HG03457 (cell line): ENCODE data around the gene XPO6.

Experiments
- ATAC-seq: cut with Tn5 transposase; IDR thresholded peaks from one replicate; pipeline ENCODE4 v1.9.1; 2021; ENCODE audit warnings: moderate number of reproducible peaks; ENCODE audit not compliant: unreplicated experiment

The XPO6 gene

DNA sequence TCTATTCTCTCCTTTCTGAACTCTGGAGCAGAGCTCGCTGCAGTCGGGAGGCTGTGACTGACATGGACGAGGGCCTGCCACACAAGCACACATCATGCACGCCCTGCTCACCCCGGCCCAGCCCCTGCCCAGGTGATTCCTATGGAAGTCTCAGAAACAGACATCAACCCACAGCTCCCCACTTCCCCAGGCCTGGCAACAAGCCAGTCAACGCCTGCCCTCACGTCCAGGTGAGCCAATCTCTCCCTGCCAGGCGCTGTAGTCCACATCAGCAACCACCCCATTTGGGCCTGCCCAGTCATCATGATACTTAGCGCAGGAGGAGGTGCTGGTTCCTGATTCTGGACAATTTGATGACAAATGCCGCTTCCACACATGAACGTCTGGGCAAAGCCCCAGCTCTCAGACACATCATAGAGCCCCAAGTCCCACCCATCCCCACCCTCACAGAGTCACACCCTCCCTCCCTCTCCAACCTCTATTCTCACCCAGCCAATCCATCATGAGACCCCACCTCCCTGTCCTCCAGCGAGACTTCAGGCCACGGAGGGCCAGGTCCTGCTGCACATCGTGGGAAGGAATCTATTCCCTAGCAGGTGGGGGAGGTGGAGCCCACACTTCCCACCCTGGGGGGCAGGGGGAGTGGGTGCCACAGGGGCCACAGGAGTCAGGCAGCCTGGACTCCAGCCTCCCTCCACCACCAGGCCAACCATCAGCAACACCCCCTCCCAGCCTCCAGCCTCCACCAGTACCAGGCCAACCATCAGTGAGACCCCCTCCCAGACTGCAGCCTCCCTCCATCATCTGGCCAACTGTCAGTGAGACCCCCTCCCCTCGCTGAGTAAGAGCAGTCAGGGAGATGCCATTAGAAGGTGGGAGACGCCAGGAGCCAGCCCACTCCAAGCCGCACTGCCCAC lies 114.5 kb downstream of the XPO6 start:
- no peak for ATAC-seq

DNA sequence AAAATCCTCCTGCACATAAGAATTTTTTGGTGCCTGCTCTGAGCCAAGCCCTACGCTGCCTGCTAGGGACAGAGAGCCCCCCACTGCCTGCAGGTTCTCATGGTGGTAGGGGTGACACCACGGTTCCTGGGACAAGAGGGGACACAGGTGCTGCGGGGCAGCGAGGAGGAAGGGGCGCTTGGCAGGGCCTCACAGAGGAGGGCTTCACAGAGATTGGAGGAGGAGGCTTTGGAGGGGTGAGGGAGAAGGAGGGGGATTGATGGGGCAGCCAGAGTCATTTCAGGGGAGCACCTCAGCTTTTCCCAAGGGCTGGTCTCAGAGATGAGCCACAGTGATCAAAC lies 118.4 kb downstream of the XPO6 start:
- no peak for ATAC-seq

DNA sequence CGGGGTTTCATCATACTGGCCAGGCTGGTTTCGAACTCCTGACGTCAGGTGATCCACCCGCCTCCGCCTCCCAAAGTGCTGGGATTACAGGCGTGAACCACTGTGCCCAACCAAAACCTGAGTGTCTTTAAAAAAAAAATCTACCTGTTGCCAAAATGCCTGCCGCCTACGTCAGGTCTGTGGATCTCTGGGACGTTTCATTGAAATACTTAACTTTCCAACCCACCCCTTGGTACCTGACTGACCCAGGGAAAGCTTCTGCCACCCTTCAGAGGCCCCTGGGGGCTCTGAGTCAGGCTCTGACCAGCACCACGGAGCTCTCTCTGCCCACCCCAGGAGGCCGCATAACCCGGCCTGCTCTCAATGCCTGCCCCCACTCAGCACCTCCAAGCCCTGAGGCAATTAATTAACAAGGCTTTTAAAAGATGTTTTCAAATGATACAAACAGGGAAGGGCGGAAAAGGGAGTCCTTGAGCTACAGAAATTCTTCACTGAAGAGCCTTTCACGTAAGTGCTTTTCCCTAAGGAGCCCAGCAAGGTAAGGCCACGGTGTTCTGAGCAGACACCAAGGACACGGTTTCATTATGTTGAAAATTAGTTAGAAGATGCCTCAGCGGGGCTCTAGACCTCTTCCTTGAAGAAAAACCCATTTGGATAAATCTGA lies 118.9 kb downstream of the XPO6 start:
- ATAC-seq, result no peak

DNA sequence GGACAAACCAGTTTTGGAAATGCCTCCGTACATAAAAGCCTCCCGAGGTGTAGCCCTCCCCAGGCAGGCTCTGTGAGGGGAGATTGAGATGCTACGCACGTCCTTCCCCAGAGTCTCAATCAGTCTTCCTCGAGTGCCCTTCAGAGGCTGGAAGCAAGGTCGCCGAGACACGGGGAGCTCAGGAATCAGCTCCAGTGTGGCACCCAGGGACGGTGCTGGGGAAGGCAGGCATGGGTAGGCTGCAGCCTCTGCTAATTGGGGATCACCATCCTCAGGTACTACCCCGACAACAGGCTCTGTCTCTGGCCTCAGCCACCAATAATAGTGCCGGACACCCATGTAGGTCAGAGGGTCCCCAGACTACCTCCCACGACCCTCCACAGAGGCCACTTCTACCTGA lies 120.1 kb downstream of the XPO6 start:
- ATAC-seq, result no peak

DNA sequence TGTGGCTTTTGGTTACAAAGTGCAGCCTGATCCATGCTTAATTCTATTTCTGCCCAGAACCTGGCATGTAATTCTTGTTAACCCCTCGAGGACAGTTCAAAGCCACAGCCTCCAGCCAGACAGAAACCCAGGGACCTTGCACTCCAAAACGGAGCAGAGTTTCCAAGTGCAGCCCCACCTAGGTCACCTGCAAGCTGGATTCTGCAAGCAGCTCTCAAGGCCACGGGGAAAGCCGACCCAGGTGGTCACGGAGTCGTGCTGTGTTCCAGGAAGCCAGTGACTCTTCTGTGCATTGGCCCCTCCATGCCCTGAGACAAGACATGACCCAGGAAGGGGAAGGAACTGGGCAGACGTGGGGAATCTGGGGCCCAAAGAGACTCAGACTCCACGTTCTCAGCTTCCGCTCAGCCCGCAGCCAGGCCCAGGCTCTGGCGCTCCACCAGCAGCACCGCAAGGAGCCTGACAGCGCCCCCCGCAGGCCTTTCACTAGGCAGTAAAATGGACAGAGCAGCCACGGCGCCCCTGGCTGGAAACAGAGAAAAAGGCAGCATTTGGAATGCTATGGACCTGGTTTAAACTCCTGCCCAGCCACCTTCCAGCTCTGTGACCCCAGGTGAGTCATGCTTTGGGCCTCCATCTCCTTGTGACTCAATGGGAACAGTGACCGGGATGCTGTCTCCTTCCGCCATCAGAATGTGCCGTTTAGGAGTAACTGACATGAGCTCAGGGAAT lies 121.0 kb downstream of the XPO6 start:
- ATAC-seq, result no peak

DNA sequence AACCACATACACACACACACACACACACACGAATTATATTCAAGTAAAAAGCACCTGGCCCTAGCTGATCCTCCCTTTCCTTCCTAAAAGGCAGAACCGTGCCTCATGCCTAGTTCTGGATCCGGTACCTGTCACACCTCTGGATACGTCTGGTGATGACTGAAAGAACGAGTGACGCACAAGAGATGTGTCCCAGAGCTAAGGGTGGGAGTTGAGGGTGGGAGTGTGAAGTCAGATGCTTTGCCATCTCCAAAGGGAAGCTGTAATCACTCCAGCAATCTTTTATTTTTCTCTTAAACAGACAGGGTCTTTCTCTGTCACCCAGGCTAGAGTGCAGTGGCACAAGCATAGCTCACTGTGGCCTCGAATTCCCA lies 121.8 kb downstream of the XPO6 start:
- no peak for ATAC-seq

DNA sequence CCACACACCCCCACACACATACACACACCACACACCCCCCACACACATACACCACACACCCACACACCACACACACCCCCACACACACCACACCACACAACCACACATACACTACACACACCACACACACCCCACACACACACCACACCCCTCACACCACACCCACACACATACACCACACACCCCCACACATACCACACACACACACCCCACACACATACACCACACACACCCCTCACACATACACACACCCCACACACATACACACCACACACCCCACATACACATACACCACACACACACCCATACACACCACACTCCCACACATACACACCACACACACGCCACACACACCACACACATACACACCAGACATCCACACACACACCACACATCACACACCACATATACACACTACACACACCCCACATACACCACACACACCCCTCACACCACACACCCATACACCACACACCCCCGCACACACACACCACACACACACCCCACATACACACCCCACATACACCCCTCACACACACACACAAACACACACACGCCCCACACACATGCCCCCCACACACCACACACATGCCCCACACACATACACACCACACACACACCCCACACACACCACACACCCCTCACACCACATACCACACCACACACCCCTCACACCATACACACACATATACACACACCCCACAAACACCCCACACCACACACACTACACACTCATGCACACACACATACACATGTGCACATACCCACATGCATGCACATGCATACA lies 122.4 kb downstream of the XPO6 start:
- ATAC-seq, result no peak

DNA sequence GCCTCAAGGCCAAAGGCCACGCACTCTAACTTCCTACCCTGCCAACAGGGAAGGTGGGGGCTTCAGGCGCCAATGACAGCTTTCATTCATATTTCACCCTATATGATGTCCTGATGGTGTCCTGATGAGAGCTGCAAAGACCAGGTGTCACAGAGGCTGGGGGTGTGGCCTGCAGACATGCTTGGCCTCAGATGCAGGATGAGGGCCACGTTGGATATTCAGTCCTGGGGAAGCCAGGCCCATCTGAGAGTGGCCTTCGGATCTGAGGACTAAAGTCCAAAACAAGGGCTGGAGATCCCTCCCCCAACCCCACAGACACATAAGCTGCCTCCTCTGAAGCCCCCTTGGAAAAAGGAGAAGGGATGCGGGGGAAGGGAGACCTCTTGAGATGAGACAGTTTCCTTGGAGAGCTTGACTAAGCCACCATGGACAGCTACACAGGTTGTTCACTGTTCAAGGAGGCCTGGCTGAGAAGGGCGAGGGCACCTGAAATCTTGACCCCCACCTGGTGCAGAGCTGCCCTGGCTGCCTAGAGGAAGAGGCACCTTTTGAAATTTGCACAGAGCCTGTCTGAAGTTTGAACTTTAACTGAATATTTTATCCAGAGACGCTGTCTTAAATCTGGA lies 124.0 kb downstream of the XPO6 start:
- ATAC-seq, result no peak

DNA sequence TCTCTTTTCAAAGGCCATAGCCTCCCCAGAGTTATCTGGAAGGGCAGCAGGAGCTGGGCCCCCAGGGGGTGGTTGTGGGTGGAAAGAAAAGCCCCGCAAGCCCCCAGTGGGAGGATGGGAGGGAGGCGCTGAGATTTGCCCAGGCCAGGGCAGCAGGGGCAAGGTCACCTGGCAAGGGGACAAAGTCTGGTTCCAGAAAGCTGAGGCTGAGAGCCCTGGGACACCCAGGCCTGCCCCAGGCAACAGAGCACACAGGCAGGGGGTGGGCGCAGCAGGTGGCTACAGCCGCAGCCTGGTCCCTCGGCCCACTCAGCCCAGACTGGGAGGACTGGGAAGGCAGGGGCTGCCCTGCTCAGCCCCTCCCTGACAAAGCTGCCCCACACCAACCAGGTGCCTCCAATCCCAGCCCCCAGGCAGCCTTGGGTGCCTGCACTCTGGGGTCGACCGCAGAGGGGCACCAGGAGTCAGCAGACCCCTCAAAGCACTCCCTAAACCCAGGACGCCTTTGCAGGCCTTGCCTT lies 124.6 kb downstream of the XPO6 start:
- no peak for ATAC-seq

DNA sequence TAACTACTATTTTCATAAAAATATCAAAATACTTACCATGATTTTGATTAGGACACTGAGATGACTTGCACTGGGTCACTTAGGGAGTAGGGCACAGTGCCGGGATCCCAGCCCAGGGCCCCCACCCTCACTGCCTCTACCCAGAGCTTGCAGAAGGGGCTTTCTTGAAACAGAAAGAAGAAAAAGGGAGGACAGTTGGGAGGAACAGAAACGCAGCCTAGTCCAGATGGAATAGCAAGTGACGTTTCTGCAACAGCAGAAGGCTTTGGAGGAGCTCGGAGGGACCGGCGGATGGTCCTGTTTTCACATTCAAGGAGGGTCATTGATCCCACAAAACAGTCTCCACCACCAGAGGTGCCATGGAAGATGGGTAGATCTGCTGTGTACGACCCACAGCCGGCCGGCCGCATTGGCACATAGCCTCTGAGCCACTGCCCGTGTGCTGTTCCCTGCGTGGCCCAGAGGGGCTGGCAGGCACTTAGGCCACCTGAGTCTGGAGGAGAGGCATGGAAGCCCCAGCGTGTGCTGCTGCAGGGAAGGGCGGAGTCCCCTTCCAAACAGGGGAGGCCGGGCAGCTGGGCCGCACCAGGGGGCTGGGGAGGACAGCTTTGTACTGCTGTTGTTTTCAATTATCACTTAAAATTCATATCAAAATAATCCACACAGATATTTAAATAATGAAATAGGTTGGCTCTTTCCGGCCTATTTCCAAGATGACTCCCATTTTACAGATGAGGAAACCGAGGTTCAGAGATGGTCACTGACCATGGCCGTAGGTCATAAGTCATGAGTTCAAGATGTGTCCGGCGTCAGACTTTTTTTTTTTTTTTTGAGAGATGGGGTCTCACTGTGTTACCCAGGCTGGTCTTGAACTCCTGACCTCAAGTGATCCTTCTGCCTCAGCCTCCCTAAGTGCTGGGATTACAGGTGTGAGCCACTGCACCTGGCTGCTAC lies 125.3 kb downstream of the XPO6 start:
- ATAC-seq, result no peak

DNA sequence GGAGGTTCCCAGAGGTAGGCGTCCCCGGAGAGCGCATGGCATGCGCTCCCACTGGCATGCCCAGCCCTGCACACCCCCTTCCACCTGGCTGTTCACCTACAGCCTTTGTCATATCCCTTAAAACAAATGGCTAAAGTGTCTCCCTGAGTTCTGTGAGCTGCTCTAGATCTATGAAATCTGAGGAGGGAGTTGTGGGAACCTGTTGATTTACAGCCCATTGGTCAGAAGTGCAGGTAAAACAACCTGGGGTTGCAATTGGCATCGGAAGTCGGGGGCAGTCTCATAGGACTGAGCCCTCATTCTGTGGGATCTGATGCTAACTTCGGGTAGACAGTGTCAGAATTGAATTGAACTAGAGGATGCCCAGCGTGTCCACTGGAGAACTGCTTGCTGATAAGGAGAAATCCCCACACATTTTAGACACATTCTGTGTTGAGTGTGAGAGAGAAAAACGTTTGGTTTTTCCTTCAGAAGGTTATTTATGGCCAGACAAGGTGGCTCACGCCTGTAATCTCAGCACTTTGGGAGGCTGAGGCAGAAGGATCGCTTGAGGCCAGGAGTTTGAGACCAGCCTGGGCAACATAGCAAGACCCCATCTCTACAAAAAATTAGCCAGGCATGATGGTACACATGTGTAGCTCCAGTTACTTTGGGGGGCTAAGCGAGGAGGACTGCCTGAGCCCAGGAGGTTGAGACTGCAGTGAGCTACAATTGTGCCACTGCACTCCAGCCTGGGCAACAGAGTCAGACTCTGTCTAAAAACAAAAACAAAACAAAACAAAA lies 126.2 kb downstream of the XPO6 start:
- no peak for ATAC-seq

DNA sequence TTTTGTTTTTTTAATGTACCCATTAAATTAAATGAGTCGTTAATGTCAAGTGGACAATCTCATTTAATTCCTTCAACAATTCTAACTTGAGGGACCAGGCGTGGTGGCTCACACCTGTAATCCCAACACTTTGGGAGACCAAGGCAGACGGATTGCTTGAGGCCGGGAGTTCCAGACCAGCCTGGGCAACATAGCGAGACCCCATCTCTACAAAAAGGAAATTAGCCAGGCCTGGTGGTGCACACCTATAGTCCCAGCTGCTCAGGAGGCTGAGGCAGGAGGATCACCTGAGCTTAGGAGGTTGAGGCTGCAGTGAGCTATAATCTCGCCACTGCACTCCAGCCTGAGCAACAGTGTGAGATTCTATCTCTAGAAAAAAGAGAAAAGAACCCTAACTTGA lies 127.6 kb downstream of the XPO6 start:
- no peak for ATAC-seq

DNA sequence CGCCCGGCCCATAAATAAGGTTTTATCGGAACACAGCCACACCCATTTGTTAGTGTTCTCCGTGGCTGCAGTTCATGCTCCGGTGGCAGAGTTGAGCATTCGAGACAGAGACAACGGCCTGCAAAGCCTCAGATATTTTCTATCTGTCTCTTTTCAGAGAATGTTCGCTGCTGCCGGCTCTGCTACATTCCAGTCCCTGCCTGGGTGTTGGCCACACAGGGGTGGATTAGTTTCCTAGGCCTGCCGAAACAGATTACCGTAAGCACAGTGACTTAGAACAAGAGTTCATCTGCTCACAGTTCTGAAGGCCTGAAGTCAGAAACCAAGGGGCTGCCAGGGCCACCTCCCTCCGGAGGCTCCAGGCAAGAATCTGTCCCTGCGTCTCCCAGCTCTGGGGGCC lies 129.1 kb downstream of the XPO6 start:
- no peak for ATAC-seq

DNA sequence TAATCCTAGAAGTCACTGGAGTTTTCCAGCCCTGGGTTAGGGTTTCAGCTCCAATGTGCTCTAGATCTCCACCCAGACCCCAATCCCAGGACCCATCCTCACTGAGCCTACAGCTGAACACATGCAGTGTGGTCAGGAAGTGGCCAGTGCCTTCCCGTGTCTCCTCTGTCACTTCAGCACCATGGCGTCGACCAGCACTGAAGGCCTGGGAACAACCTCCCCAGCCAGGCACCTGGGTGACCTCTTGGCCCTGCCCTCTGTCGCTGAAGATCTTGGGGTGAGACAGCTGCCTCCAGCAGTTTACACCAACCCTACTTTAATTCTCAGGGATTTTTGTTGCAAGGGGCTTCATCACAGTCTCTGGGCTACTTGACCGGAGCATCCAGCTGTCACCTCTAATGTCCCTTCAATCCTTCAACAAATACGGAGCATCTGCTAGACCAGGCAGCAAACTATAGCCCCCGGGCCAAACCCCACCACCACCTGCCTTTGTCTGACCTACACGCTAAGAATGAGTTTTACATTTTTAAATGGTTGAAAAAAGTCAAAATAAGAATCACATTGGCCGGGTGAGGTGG lies 130.3 kb downstream of the XPO6 start:
- ATAC-seq, result no peak

DNA sequence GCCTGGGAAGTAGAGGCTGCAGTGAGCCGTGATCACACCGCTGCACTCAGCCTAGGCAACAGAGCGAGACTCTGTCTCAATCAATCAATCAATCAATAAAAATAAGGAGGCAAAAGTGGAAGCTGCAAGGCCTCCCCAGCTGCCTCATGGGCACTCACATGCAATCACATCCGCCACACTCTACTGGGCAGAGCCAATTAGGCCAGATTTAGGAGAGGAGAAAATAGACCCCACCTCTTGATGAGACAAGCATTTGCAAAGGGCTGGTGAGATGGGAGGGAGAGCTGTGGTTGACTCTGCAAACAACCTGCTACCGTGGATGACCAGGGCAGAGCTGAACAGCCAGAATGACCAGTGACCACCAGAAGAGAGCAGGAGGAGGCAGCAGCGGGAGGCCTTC lies 133.5 kb downstream of the XPO6 start:
- no peak for ATAC-seq

DNA sequence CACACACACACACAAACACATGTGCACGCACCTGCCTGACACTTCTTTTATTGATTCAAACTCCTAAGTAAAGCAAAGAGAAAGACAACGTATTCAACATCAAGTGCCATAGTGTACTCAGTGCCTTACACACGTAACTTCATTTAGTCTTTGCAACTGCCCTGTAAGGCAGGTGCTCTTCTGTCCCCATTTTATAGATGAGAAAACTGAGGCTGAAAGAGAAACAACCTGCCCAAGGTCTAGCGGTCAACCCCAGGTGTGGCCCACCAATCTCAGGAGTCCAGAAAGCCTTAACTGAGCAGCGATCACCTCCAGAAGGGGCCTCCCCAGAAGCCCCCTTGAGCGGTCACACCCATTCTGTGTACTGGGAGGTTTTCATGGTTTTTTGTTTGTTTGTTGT lies 137.9 kb downstream of the XPO6 start:
- ATAC-seq, result no peak

DNA sequence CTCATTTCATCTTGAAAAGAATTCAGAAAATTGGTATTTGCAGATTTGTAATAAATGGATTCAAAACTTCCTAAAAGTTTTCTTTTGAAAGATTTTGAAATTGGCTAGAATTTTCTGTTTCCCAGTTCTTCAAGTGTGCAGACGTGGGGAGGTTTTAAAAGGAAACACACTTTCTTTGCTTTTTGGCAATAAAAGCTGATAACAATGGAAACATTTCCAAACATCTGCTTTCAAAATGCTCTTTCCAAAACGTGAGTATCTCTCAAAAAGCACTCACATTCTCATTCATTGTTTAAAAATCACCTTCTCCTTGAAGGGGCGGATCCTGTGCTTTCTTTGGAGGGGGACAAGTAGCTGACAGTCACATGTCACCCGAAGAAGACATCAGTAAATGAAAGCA lies 139.7 kb downstream of the XPO6 start:
- no peak for ATAC-seq
